GM23248 (cell line): ENCODE data around the gene GNB3.
"Not testable (repeated sequence)": the region's sequence is repeated elsewhere in the genome, so short reads cannot be mapped to it uniquely, and the experiment has no call there.

Source experiments
- EZH2 ChIP-seq: fragments of 200-600 bp; sonication (generic); IDR thresholded peaks from 2 replicates; pipeline ENCODE4 v1.6.1; 2018; ENCODE audit warnings: antibody characterized with exemption, mild to moderate bottlenecking; ENCODE audit not compliant: insufficient read depth, poor library complexity, severe bottlenecking
- EZH2phosphoT487 ChIP-seq: fragments of 200-600 bp; sonication (generic); IDR thresholded peaks from 2 replicates; pipeline ENCODE4 v1.6.1; 2018; ENCODE audit warnings: antibody characterized with exemption, moderate library complexity, mild to moderate bottlenecking, low read depth; ENCODE audit not compliant: insufficient read depth

DNA sequence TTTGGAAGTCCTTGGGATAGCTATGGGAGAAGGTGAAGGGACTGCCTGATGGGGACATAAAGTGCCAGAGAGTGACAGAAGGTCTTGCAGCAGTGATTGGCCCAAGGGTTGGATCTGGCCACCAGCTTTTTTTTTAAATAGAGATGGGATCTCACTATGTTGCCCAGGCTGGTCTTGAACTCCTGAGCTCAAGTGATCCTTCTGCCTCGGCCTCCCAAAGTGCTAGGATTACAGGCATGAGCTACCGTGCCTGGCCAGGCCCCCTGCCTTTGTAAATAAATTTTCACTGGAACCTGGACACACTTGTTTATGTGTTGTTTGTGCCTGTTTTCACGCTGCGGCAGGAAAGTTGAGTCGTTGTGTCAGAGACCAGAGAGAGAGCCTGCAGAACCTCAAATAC, 24.6 kb downstream of the GNB3 start:
- TF ChIP-seq EZH2phosphoT487, EZH2: not testable (repeated sequence)
